HepG2 (cell line): ENCODE results near the gene AEBP1. TPM values are rescaled to one million over a fixed set of nuclear protein-coding genes. Genes with fewer than 3 reads are reported as not detected.

Experiments
- ATAC-seq: fragments of 200-7000 bp; cut with Tn5 transposase; 3 replicates; pipeline ENCODE4 v1.9.1; 2020; ENCODE audit warnings: mild to moderate bottlenecking, moderate library complexity
- BruUV-seq: library from RNA; stranded (reverse); fragments of 400-500 nt; replicated peaks from 2 replicates; lab custom pipeline; 2021; lab: Mats Ljungman, UMichigan
- CTCF ChIA-PET: fragments of 300-600 bp; formaldehyde crosslinking; extraction: SDS; loops from one replicate; lab custom pipeline; 2021; ENCODE audit warnings: low total read pairs, inconsistent platforms, low intra/inter-chr PET ratio; lab: Yijun Ruan, JAX
- POLR2A ChIA-PET: fragments of 350-600 bp; sonication (Branson Sonifier 250); formaldehyde crosslinking; loops from one replicate; lab custom pipeline; 2020; ENCODE audit warnings: antibody characterized with exemption, inconsistent platforms; lab: Yijun Ruan, JAX
- DNase-seq: peaks from one replicate; pipeline ENCODE4 v3.0.0-alpha.2; 2015; ENCODE audit warnings: low spot score
- FAIRE-seq: peaks from 3 replicates; lab custom pipeline; 2011; peaks lifted over from hg19 to GRCh38; lab: Jason Lieb, UNC
- H2AFZ ChIP-seq: one replicate; pipeline ENCODE4 v1.6.1; 2011; ENCODE audit warnings: low read length, inconsistent platforms
- H3K27ac ChIP-seq: fragments of 300-600 bp; 3 replicates; pipeline ENCODE4 v1.8.0; 2011; ENCODE audit warnings: mixed run types, mild to moderate bottlenecking, mixed read lengths, low read length, inconsistent platforms; ENCODE audit not compliant: insufficient read depth; ENCODE audit errors: extremely low read length
- H3K27me3 ChIP-seq, 2 experiments: fragments of 200-600 bp in 1 of 2; 2 replicates in 1 of 2; 3 replicates in 1 of 2; pipeline versions ENCODE4 v1.6.0 to v1.8.0; 2011; ENCODE audit warnings: low read length in 2 of 2, mild to moderate bottlenecking in 2 of 2, moderate library complexity in 2 of 2, inconsistent platforms in 1 of 2; ENCODE audit not compliant: insufficient read depth in 2 of 2, control insufficient read depth in 1 of 2
- H3K36me3 ChIP-seq, 2 experiments: fragments of 200-600 bp in 1 of 2; replicated peaks in 1 of 2; 2 replicates in 1 of 2; 3 replicates in 1 of 2; pipeline versions ENCODE4 v1.5.1 to v1.8.0; 2011; ENCODE audit warnings: low read length in 2 of 2, inconsistent platforms in 1 of 2; ENCODE audit not compliant: insufficient read depth in 2 of 2, control insufficient read depth in 1 of 2
- H3K4me1 ChIP-seq: 2 replicates; pipeline ENCODE4 v1.5.1; 2012; ENCODE audit warnings: low read length, inconsistent platforms; ENCODE audit not compliant: insufficient read depth
- H3K4me2 ChIP-seq: 2 replicates; pipeline ENCODE4 v1.6.0; 2011; ENCODE audit warnings: low read depth, low read length, inconsistent platforms
- H3K4me3 ChIP-seq, 3 experiments: fragments of 200-600 bp in 1 of 3; sonication (generic), shearing (Covaris generic) in 1 of 3; replicated peaks in 1 of 3; 2 replicates each; pipeline ENCODE4 v1.5.1; 2011 to 2016; ENCODE audit warnings: low read length in 3 of 3, inconsistent platforms in 2 of 3, low read depth in 2 of 3, mild to moderate bottlenecking in 2 of 3, control low read depth in 1 of 3, mixed read lengths in 1 of 3; ENCODE audit not compliant: insufficient read depth in 1 of 3
- H3K79me2 ChIP-seq: one replicate; pipeline ENCODE4 v1.6.1; 2011; ENCODE audit warnings: low read length, inconsistent platforms; ENCODE audit not compliant: insufficient read depth
- H3K9ac ChIP-seq: 2 replicates; pipeline ENCODE4 v1.6.0; 2011; ENCODE audit warnings: mild to moderate bottlenecking, low read depth, low read length, inconsistent platforms; ENCODE audit not compliant: insufficient read depth
- H3K9me3 ChIP-seq: 2 replicates; pipeline ENCODE4 v1.5.1; 2012; ENCODE audit warnings: mild to moderate bottlenecking, low read length
- H4K20me1 ChIP-seq: 2 replicates; pipeline ENCODE4 v1.6.0; 2011; ENCODE audit warnings: inconsistent platforms, mild to moderate bottlenecking, low read length, moderate library complexity; ENCODE audit not compliant: insufficient read depth
- GPBP1L1 ChIP-seq: sonication (generic); formaldehyde crosslinking; IDR thresholded peaks from 2 replicates; pipeline ENCODE4 v1.5.0; 2020; ENCODE audit warnings: mild to moderate bottlenecking, missing genetic modification reagents
- IKZF4 ChIP-seq: sonication (generic); formaldehyde crosslinking; IDR thresholded peaks from 2 replicates; pipeline ENCODE4 v1.5.1; 2020; ENCODE audit warnings: borderline replicate concordance, mild to moderate bottlenecking, low read depth, missing genetic modification reagents; ENCODE audit errors: not compliant biosample characterization
- KMT2A ChIP-seq: sonication (generic); formaldehyde crosslinking; IDR thresholded peaks from 2 replicates; pipeline ENCODE4 v1.4.0; 2020; ENCODE audit warnings: missing genetic modification reagents
- MYC ChIP-seq: sonication (generic); formaldehyde crosslinking; IDR thresholded peaks from 2 replicates; pipeline ENCODE4 v1.9.0; 2021; ENCODE audit warnings: missing genetic modification reagents, borderline replicate concordance
- NFIB ChIP-seq: sonication (generic); formaldehyde crosslinking; IDR thresholded peaks from 2 replicates; pipeline ENCODE4 v1.9.0; 2021; ENCODE audit warnings: missing genetic modification reagents, mild to moderate bottlenecking, borderline replicate concordance
- POLR2G ChIP-seq: fragments of 200-400 bp; formaldehyde crosslinking; IDR thresholded peaks from 2 replicates; pipeline ENCODE4 v1.6.1; 2018; ENCODE audit warnings: mild to moderate bottlenecking, low read depth, low read length, moderate library complexity
- RARA ChIP-seq: IDR thresholded peaks from 2 replicates; pipeline ENCODE4 v1.6.1; 2016; ENCODE audit warnings: missing genetic modification reagents, missing compliant biosample characterization
- SMARCC2 ChIP-seq: fragments of 450-650 bp; IDR thresholded peaks from 2 replicates; pipeline ENCODE4 v1.6.1; 2017; ENCODE audit warnings: antibody characterized with exemption, mild to moderate bottlenecking
- TBL1XR1 ChIP-seq: fragments of 150-350 bp; IDR thresholded peaks from 2 replicates; pipeline ENCODE4 v1.6.1; 2014; ENCODE audit warnings: borderline replicate concordance, low read length; ENCODE audit not compliant: partially characterized antibody
- THAP8 ChIP-seq: sonication (generic); formaldehyde crosslinking; IDR thresholded peaks from 2 replicates; pipeline ENCODE4 v1.5.1; 2020; ENCODE audit warnings: missing genetic modification reagents, mild to moderate bottlenecking, borderline replicate concordance
- ZBTB43 ChIP-seq: sonication (generic); formaldehyde crosslinking; conservative IDR thresholded peaks from 2 replicates; pipeline ENCODE4 v1.4.0; 2020; ENCODE audit warnings: missing genetic modification reagents
- ZFP36L2 ChIP-seq: sonication (generic); formaldehyde crosslinking; IDR thresholded peaks from 2 replicates; pipeline ENCODE4 v1.4.0; 2020; ENCODE audit warnings: missing genetic modification reagents
- ZFP91 ChIP-seq: sonication (generic); formaldehyde crosslinking; IDR thresholded peaks from 2 replicates; pipeline ENCODE4 v1.9.0; 2022; ENCODE audit warnings: missing genetic modification reagents, mild to moderate bottlenecking, borderline replicate concordance
- WGBS: methylation state at CpG from one replicate; pipeline ENCODE4 v1.1.6; 2017; ENCODE audit warnings: low lambda C conversion rate; 5-methylcytosine and 5-hydroxymethylcytosine counted together
- in situ Hi-C: cut with HindIII; loops from 2 replicates; pipeline ENCODE4 v1.10.0; 2017; ENCODE audit warnings: low pct_unique_long_range_greater_than_20kb; ENCODE audit not compliant: extremely low pct_ligation_motif_present
- intact Hi-C: fragments of 100-400 bp; cut with micrococcal nuclease; formaldehyde crosslinking; loops from one replicate; pipeline ENCODE4 v1.10.0; 2022; ENCODE audit not compliant: unreplicated experiment
- polyA plus RNA-seq, 8 experiments: library from polyadenylated mRNA; depleted of rRNA in 3 of 8; stranded (reverse) in 7 of 8; unstranded in 1 of 8; fragments of >200 nt; fragmentation: Illumina TruSeq in 4 of 8; extraction: Trizol in 4 of 8; gene quantifications; 2 replicates each; pipeline versions ENCODE4 v1.2.1 to v1.2.3, GENCODE V29; 2011 to 2016; ENCODE audit warnings: low read depth in 4 of 8, missing spikeins in 1 of 8, mixed read lengths in 1 of 8; ENCODE audit not compliant: insufficient read depth in 1 of 8
- total RNA-seq, 5 experiments: library from RNA; depleted of rRNA; stranded (reverse); fragments of >200 nt; fragmentation: Illumina TruSeq; extraction: Trizol; gene quantifications; 2 replicates each; pipeline ENCODE4 v1.2.3, GENCODE V29; 2016; ENCODE audit warnings: low read depth in 1 of 5

The AEBP1 gene
- total and polyA plus RNA-seq, 2 of the 13 experiments (the other 11 are each of a cell fraction or from before 2014, with no cell fraction given) = 0.22 to 0.55 TPM

GRCh38 chr7:44097064-44097932, 6.8 kb upstream of the AEBP1 start:
- no peak for TF ChIP-seq ZFP36L2
- TF ChIP-seq THAP8 (CRISPR knock-in tag) = no peak
- no peak for TF ChIP-seq POLR2G
- no peak for TF ChIP-seq SMARCC2
- no peak for TF ChIP-seq GPBP1L1 (CRISPR knock-in tag)
- no peak for TF ChIP-seq TBL1XR1
- no peak for TF ChIP-seq RARA (CRISPR knock-in tag)
- no peak for TF ChIP-seq NFIB
- no peak for TF ChIP-seq ZBTB43 (CRISPR knock-in tag)
- TF ChIP-seq ZFP91 (CRISPR knock-in tag) = no peak
- TF ChIP-seq KMT2A (CRISPR knock-in tag) = no peak
- no peak for TF ChIP-seq MYC (CRISPR knock-in tag)
- TF ChIP-seq IKZF4 (CRISPR knock-in tag) = no peak
- intact Hi-C loops = no loop called here
- peak overlapping the region; percentile 9; the same call in 1 of the 2 replicates for H3K4me2 ChIP-seq
- H3K9ac ChIP-seq = no peak overlapping the region
- H4K20me1 ChIP-seq = no peaks in the 10 kb centered on the region
- no peak overlapping the region for H2AFZ ChIP-seq
- 30% methylated on average over 9 of the region's 9 CpGs for WGBS
- CTCF ChIA-PET = no interaction called here
- no peak for FAIRE-seq
- POLR2A ChIA-PET = no interaction called here
- no peaks in the 10 kb centered on the region for H3K36me3 ChIP-seq
- no TSS peak for BruUV-seq
- H3K27ac ChIP-seq = no peak overlapping the region
- peaks cover 2 to 4% of the 10 kb centered on the region in 2 experiments; a peak in 1 of 5 replicates for H3K27me3 ChIP-seq
- in situ Hi-C loops = no loop called here
- no peaks in the 10 kb centered on the region for H3K9me3 ChIP-seq
- no peak overlapping the region for H3K4me3 ChIP-seq
- no peak for DNase-seq
- no peaks in the 10 kb centered on the region for H3K79me2 ChIP-seq
- H3K4me1 ChIP-seq = peaks cover 66% of the 10 kb centered on the region
- ATAC-seq = no peak
